K562 (cell line): ENCODE results near the gene CST7. TPM values are rescaled to one million over a fixed set of nuclear protein-coding genes. Genes with fewer than 3 reads are reported as not detected.

ENCODE experiments used
- ARHGAP35 ChIP-seq: fragments of 450-650 bp; IDR thresholded peaks from 2 replicates; pipeline ENCODE4 v1.6.1; 2018; ENCODE audit not compliant: partially characterized antibody
- ATF7 ChIP-seq: fragments of 450-650 bp; IDR thresholded peaks from 2 replicates; pipeline ENCODE4 v1.7.1; 2014; ENCODE audit warnings: mild to moderate bottlenecking, moderate library complexity
- BRF1 ChIP-seq: IDR thresholded peaks from 3 replicates; pipeline ENCODE4 v1.6.1; 2011; ENCODE audit warnings: borderline replicate concordance, mild to moderate bottlenecking; ENCODE audit not compliant: insufficient read length; ENCODE audit errors: extremely low read depth
- C11orf30 ChIP-seq: fragments of 450-650 bp; IDR thresholded peaks from 2 replicates; pipeline ENCODE4 v1.6.1; 2016; ENCODE audit warnings: low read depth, mild to moderate bottlenecking
- CC2D1A ChIP-seq: fragments of 450-650 bp; IDR thresholded peaks from 2 replicates; pipeline ENCODE4 v1.6.1; 2017; ENCODE audit warnings: mild to moderate bottlenecking
- COPS2 ChIP-seq: fragments of 450-650 bp; conservative IDR thresholded peaks from 2 replicates; pipeline ENCODE4 v1.6.1; 2016; ENCODE audit warnings: mild to moderate bottlenecking, moderate library complexity
- CREM ChIP-seq: IDR thresholded peaks from 2 replicates; pipeline ENCODE4 v1.6.1; 2014; ENCODE audit warnings: antibody characterized with exemption, low read depth
- DIDO1 ChIP-seq: fragments of 450-650 bp; IDR thresholded peaks from 2 replicates; pipeline ENCODE4 v1.6.1; 2016; ENCODE audit warnings: low read depth, missing biosample characterization, missing genetic modification characterization
- HEY1 ChIP-seq: fragments of 250-450 bp; sonication (Bioruptor Pico); IDR thresholded peaks from 2 replicates; pipeline ENCODE4 v1.5.0; 2020; ENCODE audit warnings: mild to moderate bottlenecking, moderate library complexity, borderline replicate concordance
- KDM1A ChIP-seq, 2 experiments: fragments of 450-650 bp; IDR thresholded peaks; 2 replicates each; pipeline ENCODE4 v1.6.1; 2016; ENCODE audit warnings: mild to moderate bottlenecking in 2 of 2
- MED1 ChIP-seq: sonication (generic); formaldehyde crosslinking; IDR thresholded peaks from 2 replicates; pipeline ENCODE4 v1.8.1; 2023; ENCODE audit warnings: missing genetic modification reagents, borderline replicate concordance
- NFXL1 ChIP-seq: fragments of 450-650 bp; formaldehyde crosslinking; IDR thresholded peaks from 2 replicates; pipeline ENCODE4 v1.4.0; 2021; ENCODE audit warnings: mild to moderate bottlenecking
- NR2F6 ChIP-seq: fragments of 450-650 bp; formaldehyde crosslinking; IDR thresholded peaks from 2 replicates; pipeline ENCODE4 v1.4.0; 2020; ENCODE audit warnings: mild to moderate bottlenecking
- PCBP1 ChIP-seq: fragments of 200-400 bp; formaldehyde crosslinking; IDR thresholded peaks from 2 replicates; pipeline ENCODE4 v1.6.1; 2018; ENCODE audit warnings: mild to moderate bottlenecking, low read depth, low read length; ENCODE audit not compliant: poor library complexity, severe bottlenecking
- POLR2B ChIP-seq: fragments of 450-650 bp; IDR thresholded peaks from 2 replicates; pipeline ENCODE4 v1.6.1; 2018; ENCODE audit warnings: low read depth; ENCODE audit not compliant: partially characterized antibody
- SAFB2 ChIP-seq: fragments of 200-400 bp; formaldehyde crosslinking; IDR thresholded peaks from 2 replicates; pipeline ENCODE4 v1.6.1; 2018; ENCODE audit warnings: borderline replicate concordance, low read length, low read depth, moderate library complexity; ENCODE audit not compliant: severe bottlenecking
- SMAD4 ChIP-seq: fragments of 250-450 bp; sonication (Bioruptor Pico); conservative IDR thresholded peaks from 2 replicates; pipeline ENCODE4 v1.8.0; 2021; ENCODE audit warnings: inconsistent platforms, mild to moderate bottlenecking, moderate library complexity
- TEAD1 ChIP-seq, 2 experiments: fragments of 450-650 bp in 1 of 2; sonication (generic) in 1 of 2; formaldehyde crosslinking; IDR thresholded peaks; 2 replicates each; pipeline versions ENCODE4 v1.4.0 to v1.8.0; 2020 to 2022; ENCODE audit warnings: mild to moderate bottlenecking in 2 of 2, missing genetic modification reagents in 1 of 2
- ZC3H11A ChIP-seq: IDR thresholded peaks from 2 replicates; pipeline ENCODE4 v1.6.1; 2012; ENCODE audit warnings: low read depth, low read length, improper control_type of control experiment
- ZNF146 ChIP-seq: IDR thresholded peaks from one replicate; pipeline ENCODE4 v1.6.1; 2018; ENCODE audit warnings: missing compliant biosample characterization; ENCODE audit not compliant: unreplicated experiment
- ZNF282 ChIP-seq: sonication (generic); formaldehyde crosslinking; IDR thresholded peaks from 2 replicates; pipeline ENCODE4 v1.8.1; 2023; ENCODE audit warnings: missing genetic modification reagents
- ZNF583 ChIP-seq: fragments of 250-450 bp; sonication (Bioruptor Pico); IDR thresholded peaks from 2 replicates; pipeline ENCODE4 v1.4.0; 2020
- ZSCAN32 ChIP-seq: fragments of 450-650 bp; formaldehyde crosslinking; IDR thresholded peaks from 2 replicates; pipeline ENCODE4 v1.4.0; 2020; ENCODE audit warnings: mild to moderate bottlenecking, moderate library complexity
- polyA plus RNA-seq, 8 experiments: library from polyadenylated mRNA; depleted of rRNA in 4 of 8; stranded (reverse) in 5 of 8; unstranded in 3 of 8; fragments of >200 nt; fragmentation: Nextera tagmentation in 2 of 8; fragmentation: Illumina TruSeq in 1 of 8; extraction: Ambion mirVana in 2 of 8; extraction: Trizol in 1 of 8; gene quantifications; 2 replicates each; pipeline versions ENCODE4 v1.2.1 to v1.2.3, GENCODE V29; 2011 to 2014; ENCODE audit warnings: inconsistent platforms in 1 of 8, missing spikeins in 1 of 8
- total RNA-seq, 7 experiments: library from RNA; depleted of rRNA in 6 of 7; stranded (reverse); fragments of >200 nt in 6 of 7; fragmentation: Illumina TruSeq in 2 of 7; extraction: Trizol in 2 of 7; gene quantifications; 2 replicates each; pipeline versions ENCODE4 v1.2.1 to v1.2.3, GENCODE V29; 2011 to 2021; ENCODE audit warnings: low replicate concordance in 1 of 7
- TF ChIP-seq, protein P1 (sequence below): sonication (generic); formaldehyde crosslinking; IDR thresholded peaks from 2 replicates; pipeline ENCODE4 v1.8.1; 2022; ENCODE audit warnings: missing genetic modification reagents
- TF ChIP-seq, protein P2 (sequence below): fragments of 450-650 bp; IDR thresholded peaks from 2 replicates; pipeline ENCODE4 v1.7.1; 2018; ENCODE audit warnings: mild to moderate bottlenecking, low read depth; ENCODE audit not compliant: partially characterized antibody

Gene CST7
- total and polyA plus RNA-seq, 9 of the 15 experiments (the other 6 are each of a cell fraction or from before 2014, with no cell fraction given), result not detected

GRCh38 chr20:24992487-24993205 is 43.6 kb downstream of the CST7 start, which contains the start of gene APMAP (continued):
- no peak for TF ChIP-seq TEAD1 (CRISPR knock-in tag; IDR thresholded peaks at IDR 0.05)
- no peak for TF ChIP-seq KDM1A (IDR thresholded peaks at IDR 0.05)
- no peak for TF ChIP-seq ZNF583 (CRISPR knock-in tag)
- TF ChIP-seq BRF1, result no peak
- peak; percentile 76 for TF ChIP-seq POLR2B
- no peak for TF ChIP-seq NFXL1 (CRISPR knock-in tag)
- TF ChIP-seq DIDO1 (tag), result no peak
- 0 out of 2 replicates have a peak, but pooled peaks have one; percentile 29 for TF ChIP-seq SMAD4
- TF ChIP-seq, protein P1, sequence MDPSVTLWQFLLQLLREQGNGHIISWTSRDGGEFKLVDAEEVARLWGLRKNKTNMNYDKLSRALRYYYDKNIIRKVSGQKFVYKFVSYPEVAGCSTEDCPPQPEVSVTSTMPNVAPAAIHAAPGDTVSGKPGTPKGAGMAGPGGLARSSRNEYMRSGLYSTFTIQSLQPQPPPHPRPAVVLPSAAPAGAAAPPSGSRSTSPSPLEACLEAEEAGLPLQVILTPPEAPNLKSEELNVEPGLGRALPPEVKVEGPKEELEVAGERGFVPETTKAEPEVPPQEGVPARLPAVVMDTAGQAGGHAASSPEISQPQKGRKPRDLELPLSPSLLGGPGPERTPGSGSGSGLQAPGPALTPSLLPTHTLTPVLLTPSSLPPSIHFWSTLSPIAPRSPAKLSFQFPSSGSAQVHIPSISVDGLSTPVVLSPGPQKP (CRISPR knock-in tag), result no peak
- TF ChIP-seq ATF7, result peak; percentile 63; the same call in 1 of the 2 replicates
- no peak for TF ChIP-seq MED1 (CRISPR knock-in tag)
- peak; percentile 59; the same call in 1 of the 2 replicates for TF ChIP-seq C11orf30
- TF ChIP-seq ARHGAP35, result no peak
- peak; percentile 96 for TF ChIP-seq CREM
- no peak for TF ChIP-seq SAFB2
- no peak for TF ChIP-seq NR2F6 (CRISPR knock-in tag)
- TF ChIP-seq COPS2, result no peak
- TF ChIP-seq ZSCAN32 (CRISPR knock-in tag), result no peak
- TF ChIP-seq ZC3H11A, result no peak
- TF ChIP-seq HEY1 (CRISPR knock-in tag), result no peak
- TF ChIP-seq PCBP1, result no peak
- TF ChIP-seq CC2D1A, result no peak
- TF ChIP-seq, protein P2, sequence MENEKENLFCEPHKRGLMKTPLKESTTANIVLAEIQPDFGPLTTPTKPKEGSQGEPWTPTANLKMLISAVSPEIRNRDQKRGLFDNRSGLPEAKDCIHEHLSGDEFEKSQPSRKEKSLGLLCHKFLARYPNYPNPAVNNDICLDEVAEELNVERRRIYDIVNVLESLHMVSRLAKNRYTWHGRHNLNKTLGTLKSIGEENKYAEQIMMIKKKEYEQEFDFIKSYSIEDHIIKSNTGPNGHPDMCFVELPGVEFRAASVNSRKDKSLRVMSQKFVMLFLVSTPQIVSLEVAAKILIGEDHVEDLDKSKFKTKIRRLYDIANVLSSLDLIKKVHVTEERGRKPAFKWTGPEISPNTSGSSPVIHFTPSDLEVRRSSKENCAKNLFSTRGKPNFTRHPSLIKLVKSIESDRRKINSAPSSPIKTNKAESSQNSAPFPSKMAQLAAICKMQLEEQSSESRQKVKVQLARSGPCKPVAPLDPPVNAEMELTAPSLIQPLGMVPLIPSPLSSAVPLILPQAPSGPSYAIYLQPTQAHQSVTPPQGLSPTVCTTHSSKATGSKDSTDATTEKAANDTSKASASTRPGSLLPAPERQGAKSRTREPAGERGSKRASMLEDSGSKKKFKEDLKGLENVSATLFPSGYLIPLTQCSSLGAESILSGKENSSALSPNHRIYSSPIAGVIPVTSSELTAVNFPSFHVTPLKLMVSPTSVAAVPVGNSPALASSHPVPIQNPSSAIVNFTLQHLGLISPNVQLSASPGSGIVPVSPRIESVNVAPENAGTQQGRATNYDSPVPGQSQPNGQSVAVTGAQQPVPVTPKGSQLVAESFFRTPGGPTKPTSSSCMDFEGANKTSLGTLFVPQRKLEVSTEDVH, result peak; percentile 60
- TF ChIP-seq ZNF146 (CRISPR knock-in tag), result no peak
- TF ChIP-seq ZNF282, result no peak
